ENCODE measurements around the gene ATP2C2.

DNA sequence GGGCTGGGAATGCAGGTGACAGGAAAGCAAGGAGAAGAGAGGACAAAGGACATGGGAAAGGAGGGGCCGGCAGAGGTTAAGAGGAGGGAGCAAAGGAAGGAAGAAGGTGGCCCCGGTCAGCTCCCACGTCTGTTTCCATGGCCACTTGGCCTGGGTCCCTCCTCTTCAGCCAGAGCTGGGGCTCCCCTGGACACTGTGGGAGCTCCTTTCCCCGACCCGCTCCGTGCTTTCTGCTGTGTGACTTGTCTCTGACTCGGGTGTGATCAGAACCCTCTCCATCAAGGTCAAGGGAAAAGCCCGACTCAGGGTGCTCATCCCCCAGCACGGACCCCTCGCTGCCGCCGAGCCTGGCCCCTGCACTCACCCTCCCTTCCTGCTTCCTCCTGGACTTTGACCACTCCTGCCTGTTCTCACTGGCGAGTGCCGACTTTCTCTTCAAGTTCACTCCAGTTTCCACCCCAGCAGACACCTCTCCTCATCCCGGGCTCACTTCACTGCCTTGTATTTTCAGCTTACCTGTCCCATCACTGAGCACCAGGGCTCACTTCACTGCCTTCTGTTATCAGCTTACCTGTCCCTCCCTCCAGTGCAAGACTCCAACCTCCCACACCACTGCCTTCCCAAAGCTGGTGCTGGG is 74.9 kb downstream of the ATP2C2 start:
- TF ChIP-seq, protein P1, sequence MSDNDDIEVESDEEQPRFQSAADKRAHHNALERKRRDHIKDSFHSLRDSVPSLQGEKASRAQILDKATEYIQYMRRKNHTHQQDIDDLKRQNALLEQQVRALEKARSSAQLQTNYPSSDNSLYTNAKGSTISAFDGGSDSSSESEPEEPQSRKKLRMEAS (IDR thresholded peaks at IDR 0.05; ENCODE audit: low read depth), result no peak
- TF ChIP-seq, protein P2, sequence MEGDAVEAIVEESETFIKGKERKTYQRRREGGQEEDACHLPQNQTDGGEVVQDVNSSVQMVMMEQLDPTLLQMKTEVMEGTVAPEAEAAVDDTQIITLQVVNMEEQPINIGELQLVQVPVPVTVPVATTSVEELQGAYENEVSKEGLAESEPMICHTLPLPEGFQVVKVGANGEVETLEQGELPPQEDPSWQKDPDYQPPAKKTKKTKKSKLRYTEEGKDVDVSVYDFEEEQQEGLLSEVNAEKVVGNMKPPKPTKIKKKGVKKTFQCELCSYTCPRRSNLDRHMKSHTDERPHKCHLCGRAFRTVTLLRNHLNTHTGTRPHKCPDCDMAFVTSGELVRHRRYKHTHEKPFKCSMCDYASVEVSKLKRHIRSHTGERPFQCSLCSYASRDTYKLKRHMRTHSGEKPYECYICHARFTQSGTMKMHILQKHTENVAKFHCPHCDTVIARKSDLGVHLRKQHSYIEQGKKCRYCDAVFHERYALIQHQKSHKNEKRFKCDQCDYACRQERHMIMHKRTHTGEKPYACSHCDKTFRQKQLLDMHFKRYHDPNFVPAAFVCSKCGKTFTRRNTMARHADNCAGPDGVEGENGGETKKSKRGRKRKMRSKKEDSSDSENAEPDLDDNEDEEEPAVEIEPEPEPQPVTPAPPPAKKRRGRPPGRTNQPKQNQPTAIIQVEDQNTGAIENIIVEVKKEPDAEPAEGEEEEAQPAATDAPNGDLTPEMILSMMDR (IDR thresholded peaks at IDR 0.05), result no peak
- no peak for TF ChIP-seq CHD2 (IDR thresholded peaks at IDR 0.05; ENCODE audit: low read length, partially characterized antibody)
- no peak for TF ChIP-seq MXI1 (IDR thresholded peaks at IDR 0.05; ENCODE audit: low read depth, low read length)
- TF ChIP-seq EP300 (IDR thresholded peaks at IDR 0.05; ENCODE audit: borderline replicate concordance in 1 of 2, low read depth in 1 of 2, low read length in 1 of 2), result no peak
- TF ChIP-seq RFX5 (IDR thresholded peaks at IDR 0.05; ENCODE audit: low read length), result no peak
- no peak for TF ChIP-seq POLR2AphosphoS5 (IDR thresholded peaks at IDR 0.05; ENCODE audit: low read depth, low read length)
- no peak for TF ChIP-seq GABPA (IDR thresholded peaks at IDR 0.05; ENCODE audit: low read depth)
- no peak for TF ChIP-seq TEAD4 (IDR thresholded peaks at IDR 0.05; ENCODE audit: borderline replicate concordance, insufficient read depth)
- TF ChIP-seq TAF1 (IDR thresholded peaks at IDR 0.05; ENCODE audit: borderline replicate concordance, low read depth, low read length), result no peak
- TF ChIP-seq SIN3A (IDR thresholded peaks at IDR 0.05; ENCODE audit: borderline replicate concordance, low read depth, low read length), result no peak

All from SK-N-SH (cell line).